NT2/D1 (cell line): ENCODE measurements around the gene CD53.

Source experiments
- SUZ12 ChIP-seq: IDR thresholded peaks from 2 replicates; pipeline ENCODE4 v1.6.1; 2011; ENCODE audit not compliant: insufficient read length, insufficient read depth; ENCODE audit errors: extremely low read depth
- YY1 ChIP-seq: IDR thresholded peaks from 2 replicates; pipeline ENCODE4 v1.6.1; 2011; ENCODE audit not compliant: insufficient read length, insufficient read depth
- ZNF274 ChIP-seq: IDR thresholded peaks from 2 replicates; pipeline ENCODE4 v1.6.1; 2011; ENCODE audit warnings: mild to moderate bottlenecking, low read depth, low read length

- TF ChIP-seq YY1 (no peak), ZNF274 (no peak), SUZ12 (no peak)
These were observed 63.6 kb downstream of the CD53 start for GRCh38 chr1:110936567-110936966.
